Mucosa of descending colon (tissue), 3 donors: ENCODE data around the gene GSTM4. TPM values are rescaled to one million over a fixed set of nuclear protein-coding genes. Genes with fewer than 3 reads are reported as not detected.
A peak's percentile ranks its signal among the peaks of the same experiment; 100 is the strongest.
"Not testable (repeated sequence)": the region's sequence is repeated elsewhere in the genome, so short reads cannot be mapped to it uniquely, and the experiment has no call there.

Experiments used
- ATAC-seq: fragments of 200-7000 bp; cut with Tn5 transposase; one replicate; pipeline ENCODE4 v1.9.1; 2020; ENCODE audit warnings: mild to moderate bottlenecking, moderate library complexity
- DNase-seq, 3 donors: peaks; one replicate each; pipeline ENCODE4 v3.0.0-alpha.2; 2020
- H3K36me3 ChIP-seq: fragments of 200-600 bp; one replicate; pipeline ENCODE4 v1.8.0; 2021; ENCODE audit warnings: low read depth, mild to moderate bottlenecking
- H3K4me1 ChIP-seq: fragments of 200-600 bp; one replicate; pipeline ENCODE4 v1.8.0; 2021; ENCODE audit warnings: low read depth, mild to moderate bottlenecking
- H3K4me3 ChIP-seq: fragments of 200-600 bp; one replicate; pipeline ENCODE4 v1.8.0; 2021; ENCODE audit warnings: mild to moderate bottlenecking
- H3K9me3 ChIP-seq: fragments of 200-600 bp; one replicate; pipeline ENCODE4 v1.8.0; 2021; ENCODE audit warnings: mild to moderate bottlenecking
- intact Hi-C, 2 donors: fragments of 100-400 bp; cut with DNase I in 1 of 2; cut with micrococcal nuclease in 1 of 2; formaldehyde crosslinking; loops; one replicate each; pipeline versions ENCODE4 v1.11.0 to v1.11.1; 2022; cut with DNase I, micrococcal nuclease
- total RNA-seq, 3 donors: library from RNA; stranded (reverse); fragmentation: NEBNext Ultra II Directional in 2 of 3; extraction: Animal tissue kit (Norgen Biotek cat#: 25700) in 2 of 3; gene quantifications; one replicate each; pipeline versions ENCODE4 v1.2.1 to v1.2.4, GENCODE V29; 2021 to 2023
- TF ChIP-seq, protein P1 (sequence below): fragments of 200-600 bp; IDR thresholded peaks from one replicate; pipeline ENCODE4 v1.8.0; 2022; ENCODE audit warnings: antibody characterized with exemption, mild to moderate bottlenecking
- donor health status: DM: no; HTN: no; CAD: no; lungs with moderate emphysema.
- donor health status: DM: no; HTN: no; CAD: no.
- donor health status: DM: no; HTN: yes; CAD: no.

Gene GSTM4
- total RNA-seq, 3 donors from 2014 or later = 63.4 to 96.3 (median 74.2) TPM

- Histone ChIP-seq H3K4me3 (no peak overlapping the region), H3K36me3 (no peaks in the 10 kb centered on the region), H3K9me3 (no peaks in the 10 kb centered on the region), H3K4me1 (peaks cover 10% of the 10 kb centered on the region)
- intact Hi-C loops = no loop called here
- DNase-seq (no peak), ATAC-seq (no peak)
- TF ChIP-seq, protein P1, sequence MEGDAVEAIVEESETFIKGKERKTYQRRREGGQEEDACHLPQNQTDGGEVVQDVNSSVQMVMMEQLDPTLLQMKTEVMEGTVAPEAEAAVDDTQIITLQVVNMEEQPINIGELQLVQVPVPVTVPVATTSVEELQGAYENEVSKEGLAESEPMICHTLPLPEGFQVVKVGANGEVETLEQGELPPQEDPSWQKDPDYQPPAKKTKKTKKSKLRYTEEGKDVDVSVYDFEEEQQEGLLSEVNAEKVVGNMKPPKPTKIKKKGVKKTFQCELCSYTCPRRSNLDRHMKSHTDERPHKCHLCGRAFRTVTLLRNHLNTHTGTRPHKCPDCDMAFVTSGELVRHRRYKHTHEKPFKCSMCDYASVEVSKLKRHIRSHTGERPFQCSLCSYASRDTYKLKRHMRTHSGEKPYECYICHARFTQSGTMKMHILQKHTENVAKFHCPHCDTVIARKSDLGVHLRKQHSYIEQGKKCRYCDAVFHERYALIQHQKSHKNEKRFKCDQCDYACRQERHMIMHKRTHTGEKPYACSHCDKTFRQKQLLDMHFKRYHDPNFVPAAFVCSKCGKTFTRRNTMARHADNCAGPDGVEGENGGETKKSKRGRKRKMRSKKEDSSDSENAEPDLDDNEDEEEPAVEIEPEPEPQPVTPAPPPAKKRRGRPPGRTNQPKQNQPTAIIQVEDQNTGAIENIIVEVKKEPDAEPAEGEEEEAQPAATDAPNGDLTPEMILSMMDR = no peak
These were observed 3.2 kb downstream of the GSTM4 start for GRCh38 chr1:109659145-109659544.

- ATAC-seq (no peak), DNase-seq (peak in 1 of 3 donors; percentile 9)
- TF ChIP-seq, protein P1 = no peak
- H3K9me3 ChIP-seq = no peaks in the 10 kb centered on the region
- no peaks in the 10 kb centered on the region for H3K36me3 ChIP-seq
- no peak overlapping the region for H3K4me3 ChIP-seq
- H3K4me1 ChIP-seq = peaks cover 7% of the 10 kb centered on the region
- intact Hi-C loops = no loop called here
These were observed 4.2 kb downstream of the GSTM4 start for GRCh38 chr1:109659997-109660690.

- H3K36me3 ChIP-seq, ATAC-seq, intact Hi-C loops, H3K9me3 ChIP-seq, H3K4me3 ChIP-seq, DNase-seq, H3K4me1 ChIP-seq: not testable (repeated sequence)
These were observed 4.8 kb downstream of the GSTM4 start for GRCh38 chr1:109660691-109661026.

GRCh38 chr1:109661391-109661790, 5.5 kb downstream of the GSTM4 start:
- intact Hi-C loops = no loop called here
- Histone ChIP-seq H3K4me3 (no peak overlapping the region), H3K36me3 (no peaks in the 10 kb centered on the region), H3K9me3 (no peaks in the 10 kb centered on the region), H3K4me1 (peaks cover 4% of the 10 kb centered on the region)
- ATAC-seq (no peak), DNase-seq (no peak)
- TF ChIP-seq, protein P1 = no peak

GRCh38 chr1:109664671-109665070, 8.8 kb downstream of the GSTM4 start:
- ATAC-seq = no peak
- Histone ChIP-seq H3K4me3 (no peak overlapping the region), H3K9me3 (no peaks in the 10 kb centered on the region), H3K36me3 (no peaks in the 10 kb centered on the region), H3K4me1 (peaks cover 3% of the 10 kb centered on the region)
- intact Hi-C loops = no loop called here
- TF ChIP-seq, protein P1 = no peak
- DNase-seq = no peak

DNA sequence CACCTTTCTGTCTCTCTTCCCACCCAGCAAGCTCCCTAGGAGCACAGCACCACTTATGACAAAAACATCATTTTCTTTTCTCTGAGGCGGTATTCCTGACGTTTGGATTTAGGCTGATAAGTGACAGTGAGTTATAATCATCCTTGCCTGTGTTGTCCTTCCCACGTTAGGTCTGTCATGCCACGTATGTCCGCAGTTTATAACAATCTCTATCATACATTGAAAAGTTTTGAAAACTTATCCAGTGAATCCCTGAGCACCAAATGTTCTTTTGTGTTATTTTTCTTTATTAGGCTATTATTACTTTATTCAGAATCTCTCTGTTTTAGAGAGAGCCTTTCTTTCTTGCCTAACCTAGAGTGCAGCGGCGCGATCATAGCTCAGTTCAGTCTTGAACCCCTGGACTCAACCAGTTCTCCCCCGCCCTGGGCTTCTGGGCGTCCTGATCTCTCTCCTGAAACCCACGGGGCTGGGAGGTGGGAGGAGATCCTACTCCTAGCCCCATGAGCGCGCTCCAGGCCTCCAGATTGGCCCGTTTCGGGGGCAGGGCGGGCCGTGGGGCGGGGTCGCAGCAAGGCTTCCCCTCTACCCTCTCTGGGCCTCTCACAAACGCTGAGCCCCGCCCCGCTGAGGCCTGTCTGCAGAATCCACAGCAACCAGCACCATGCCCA, 11.7 kb downstream of the GSTM4 start, which contains the start of gene GSTM2:
Gene GSTM2 (plus strand): TSS at position 606 of the 671 bp plus-strand sequence. CDS start 59 bp downstream, at position 665.
- H3K4me3 ChIP-seq = no peak within 1 kb of the TSS
- no peaks in the 10 kb centered on the region for H3K36me3 ChIP-seq
- H3K9me3 ChIP-seq = no peaks in the 10 kb centered on the region
- intact Hi-C loops = no loop called here
- TF ChIP-seq, protein P1 = no peak
- peak; percentile 98 for ATAC-seq
- peaks cover 3% of the 10 kb centered on the region for H3K4me1 ChIP-seq
- DNase-seq = peak; percentile 86 to 92 (median 91)
